ENCODE measurements around the gene BEND2. TPM values are rescaled to one million over a fixed set of nuclear protein-coding genes. Genes with fewer than 3 reads are reported as not detected.

BEND2 gene
- polyA plus RNA-seq, 1 of the 3 experiments (the other 2 are of a cell fraction) = not detected

DNA sequence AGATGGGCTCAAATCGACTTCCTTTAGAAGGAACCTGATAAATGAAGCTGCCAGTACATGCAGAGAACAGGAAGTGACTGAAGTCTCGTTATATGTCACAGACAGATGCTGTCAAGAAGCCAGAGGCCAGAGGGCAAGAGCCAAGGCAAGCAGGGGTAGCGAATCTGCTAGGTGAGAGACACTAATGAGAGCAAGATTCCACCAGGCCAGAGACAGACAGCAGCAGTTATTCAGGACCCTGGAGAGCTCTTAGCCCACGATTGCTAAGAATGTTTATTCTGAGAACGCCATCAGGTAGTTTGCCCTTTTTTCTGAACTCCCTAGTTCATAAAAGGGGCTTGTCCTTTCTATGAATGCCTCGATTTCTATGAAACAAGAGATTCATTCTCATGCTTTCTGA, 73.7 kb downstream of the BEND2 start:
- H3K9ac ChIP-seq = no peak overlapping the region
- H3F3A ChIP-seq (replicated peaks; ENCODE audit: insufficient read depth) = no peaks in the 10 kb centered on the region
- DNase-seq = no peak
- H3K27ac ChIP-seq (ENCODE audit: low read depth in 2 of 2, low read length in 1 of 2) = no peak overlapping the region
- peaks cover 0 to 2% of the 10 kb centered on the region in 2 experiments; a peak in 1 of 4 replicates for H3K4me1 ChIP-seq (ENCODE audit: control insufficient read depth in 1 of 2, insufficient read depth in 2 of 2, low read depth in 1 of 2, low read length in 1 of 2)
- no peaks in the 10 kb centered on the region for H3K27me3 ChIP-seq (ENCODE audit: insufficient read depth)
- WGBS (ENCODE audit: low lambda C conversion rate) = 20% methylated on average over 6 of the region's 6 CpGs
- ChIA-PET CTCF (interaction anchor here (1.1 kb wide), 1 partner anchor 12 kb away, joined by 4 read pairs; no protein-coding TSS in a partner anchor), POLR2A (no interaction called here)
- H3K4me2 ChIP-seq = no peak overlapping the region
- H3K4me3 ChIP-seq (ENCODE audit: low read depth in 2 of 2, low read length in 1 of 2) = no peak overlapping the region
- H3K9me3 ChIP-seq = no peaks in the 10 kb centered on the region
- TF ChIP-seq MXI1 (IDR thresholded peaks at IDR 0.05; ENCODE audit: low read depth, low read length) = no peak
- TF ChIP-seq, protein P1, sequence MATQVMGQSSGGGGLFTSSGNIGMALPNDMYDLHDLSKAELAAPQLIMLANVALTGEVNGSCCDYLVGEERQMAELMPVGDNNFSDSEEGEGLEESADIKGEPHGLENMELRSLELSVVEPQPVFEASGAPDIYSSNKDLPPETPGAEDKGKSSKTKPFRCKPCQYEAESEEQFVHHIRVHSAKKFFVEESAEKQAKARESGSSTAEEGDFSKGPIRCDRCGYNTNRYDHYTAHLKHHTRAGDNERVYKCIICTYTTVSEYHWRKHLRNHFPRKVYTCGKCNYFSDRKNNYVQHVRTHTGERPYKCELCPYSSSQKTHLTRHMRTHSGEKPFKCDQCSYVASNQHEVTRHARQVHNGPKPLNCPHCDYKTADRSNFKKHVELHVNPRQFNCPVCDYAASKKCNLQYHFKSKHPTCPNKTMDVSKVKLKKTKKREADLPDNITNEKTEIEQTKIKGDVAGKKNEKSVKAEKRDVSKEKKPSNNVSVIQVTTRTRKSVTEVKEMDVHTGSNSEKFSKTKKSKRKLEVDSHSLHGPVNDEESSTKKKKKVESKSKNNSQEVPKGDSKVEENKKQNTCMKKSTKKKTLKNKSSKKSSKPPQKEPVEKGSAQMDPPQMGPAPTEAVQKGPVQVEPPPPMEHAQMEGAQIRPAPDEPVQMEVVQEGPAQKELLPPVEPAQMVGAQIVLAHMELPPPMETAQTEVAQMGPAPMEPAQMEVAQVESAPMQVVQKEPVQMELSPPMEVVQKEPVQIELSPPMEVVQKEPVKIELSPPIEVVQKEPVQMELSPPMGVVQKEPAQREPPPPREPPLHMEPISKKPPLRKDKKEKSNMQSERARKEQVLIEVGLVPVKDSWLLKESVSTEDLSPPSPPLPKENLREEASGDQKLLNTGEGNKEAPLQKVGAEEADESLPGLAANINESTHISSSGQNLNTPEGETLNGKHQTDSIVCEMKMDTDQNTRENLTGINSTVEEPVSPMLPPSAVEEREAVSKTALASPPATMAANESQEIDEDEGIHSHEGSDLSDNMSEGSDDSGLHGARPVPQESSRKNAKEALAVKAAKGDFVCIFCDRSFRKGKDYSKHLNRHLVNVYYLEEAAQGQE (IDR thresholded peaks at IDR 0.05; ENCODE audit: low read depth, low read length) = peak; percentile 95
- H2AFZ ChIP-seq (ENCODE audit: low read depth) = no peak overlapping the region
- no peaks in the 10 kb centered on the region for H3K9me2 ChIP-seq
- H4K20me1 ChIP-seq (ENCODE audit: insufficient read depth) = no peaks in the 10 kb centered on the region
- H3K79me2 ChIP-seq (ENCODE audit: insufficient read depth) = no peaks in the 10 kb centered on the region
- H3K36me3 ChIP-seq (replicated peaks in 1 of 2; ENCODE audit: control insufficient read depth in 1 of 2, insufficient read depth in 2 of 2, low read length in 1 of 2) = no peaks in the 10 kb centered on the region

DNA sequence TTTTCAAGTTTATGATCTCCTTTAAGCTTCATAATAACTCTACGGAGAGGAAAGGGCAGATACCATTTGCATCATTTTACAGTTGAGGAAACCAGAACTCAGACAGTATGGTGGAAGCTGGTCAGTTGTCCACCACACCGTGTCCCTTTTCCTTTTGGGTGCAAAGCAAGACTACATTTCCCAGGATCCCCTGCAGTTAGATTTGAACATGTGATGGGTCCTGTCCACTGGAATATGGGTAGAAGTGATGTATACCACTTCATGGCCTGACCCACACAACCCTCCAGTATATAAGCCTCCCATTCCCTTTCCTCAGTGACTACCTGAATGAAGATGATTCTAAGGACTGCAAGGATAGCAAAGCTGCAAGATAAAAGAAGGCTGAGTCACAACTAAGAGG, 74.7 kb downstream of the BEND2 start:
- Histone ChIP-seq H3K27me3 (ENCODE audit: insufficient read depth) (no peaks in the 10 kb centered on the region), H3K4me2 (no peak overlapping the region), H3K36me3 (replicated peaks in 1 of 2; ENCODE audit: control insufficient read depth in 1 of 2, insufficient read depth in 2 of 2, low read length in 1 of 2) (no peaks in the 10 kb centered on the region), H4K20me1 (ENCODE audit: insufficient read depth) (no peaks in the 10 kb centered on the region), H3K9me3 (no peaks in the 10 kb centered on the region), H3K4me3 (ENCODE audit: low read depth in 2 of 2, low read length in 1 of 2) (no peak overlapping the region), H3K27ac (ENCODE audit: low read depth in 2 of 2, low read length in 1 of 2) (no peak overlapping the region), H3K9me2 (no peaks in the 10 kb centered on the region), H3K4me1 (ENCODE audit: control insufficient read depth in 1 of 2, insufficient read depth in 2 of 2, low read depth in 1 of 2, low read length in 1 of 2) (peaks cover 0 to 2% of the 10 kb centered on the region in 2 experiments; a peak in 1 of 4 replicates), H3K9ac (no peak overlapping the region), H3F3A (replicated peaks; ENCODE audit: insufficient read depth) (no peaks in the 10 kb centered on the region), H2AFZ (ENCODE audit: low read depth) (no peak overlapping the region), H3K79me2 (ENCODE audit: insufficient read depth) (no peaks in the 10 kb centered on the region)
- ChIA-PET CTCF (no interaction called here), POLR2A (no interaction called here)
- TF ChIP-seq, protein P2, sequence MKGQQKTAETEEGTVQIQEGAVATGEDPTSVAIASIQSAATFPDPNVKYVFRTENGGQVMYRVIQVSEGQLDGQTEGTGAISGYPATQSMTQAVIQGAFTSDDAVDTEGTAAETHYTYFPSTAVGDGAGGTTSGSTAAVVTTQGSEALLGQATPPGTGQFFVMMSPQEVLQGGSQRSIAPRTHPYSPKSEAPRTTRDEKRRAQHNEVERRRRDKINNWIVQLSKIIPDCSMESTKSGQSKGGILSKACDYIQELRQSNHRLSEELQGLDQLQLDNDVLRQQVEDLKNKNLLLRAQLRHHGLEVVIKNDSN (IDR thresholded peaks at IDR 0.05; ENCODE audit: borderline replicate concordance, low read depth) = peak; percentile 62; the same call in 1 of the 2 replicates
- TF ChIP-seq EP300 (IDR thresholded peaks at IDR 0.05; ENCODE audit: borderline replicate concordance in 1 of 2, low read depth in 1 of 2, low read length in 1 of 2) = no peak
- DNase-seq = no peak
- 26% methylated on average over 2 of the region's 2 CpGs for WGBS (ENCODE audit: low lambda C conversion rate)

DNA sequence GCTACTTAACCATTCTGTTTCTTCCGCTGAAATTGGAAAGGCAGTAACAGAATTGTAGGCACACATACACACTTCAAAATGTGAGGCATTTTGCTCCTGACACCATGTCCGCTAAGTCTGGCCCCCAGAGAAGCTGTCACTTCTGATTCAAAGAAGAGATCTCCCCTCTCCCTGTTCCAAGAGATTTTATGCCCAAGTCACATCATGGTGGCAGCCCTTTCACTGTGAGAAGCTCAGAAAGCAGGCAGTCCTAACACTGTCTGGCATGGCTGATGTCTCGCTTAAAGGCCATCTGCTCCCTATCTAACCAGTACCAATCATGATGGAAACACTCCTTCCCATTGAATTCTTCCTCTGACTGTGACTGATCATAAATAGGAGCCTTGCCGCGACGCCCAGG, 83.9 kb downstream of the BEND2 start:
- no peak overlapping the region for H2AFZ ChIP-seq (ENCODE audit: low read depth)
- H3K4me1 ChIP-seq (ENCODE audit: control insufficient read depth in 1 of 2, insufficient read depth in 2 of 2, low read depth in 1 of 2, low read length in 1 of 2) = no peaks in the 10 kb centered on the region
- POLR2A ChIA-PET = no interaction called here
- H3K36me3 ChIP-seq (replicated peaks in 1 of 2; ENCODE audit: control insufficient read depth in 1 of 2, insufficient read depth in 2 of 2, low read length in 1 of 2) = no peaks in the 10 kb centered on the region
- no peaks in the 10 kb centered on the region for H3F3A ChIP-seq (replicated peaks; ENCODE audit: insufficient read depth)
- no peaks in the 10 kb centered on the region for H3K9me3 ChIP-seq
- H3K9me2 ChIP-seq = no peaks in the 10 kb centered on the region
- no peaks in the 10 kb centered on the region for H4K20me1 ChIP-seq (ENCODE audit: insufficient read depth)
- no peaks in the 10 kb centered on the region for H3K79me2 ChIP-seq (ENCODE audit: insufficient read depth)
- no peaks in the 10 kb centered on the region for H3K27me3 ChIP-seq (ENCODE audit: insufficient read depth)
- H3K27ac ChIP-seq (ENCODE audit: low read depth in 2 of 2, low read length in 1 of 2) = no peak overlapping the region
- CTCF ChIA-PET = interaction anchor here (0.9 kb wide), 1 partner anchor 23 kb away, joined by 3 read pairs; no protein-coding TSS in a partner anchor
- H3K9ac ChIP-seq = no peak overlapping the region
- no peak overlapping the region for H3K4me2 ChIP-seq
- DNase-seq = no peak
- no peak overlapping the region for H3K4me3 ChIP-seq (ENCODE audit: low read depth in 2 of 2, low read length in 1 of 2)
- WGBS (ENCODE audit: low lambda C conversion rate) = 26% methylated on average over 5 of the region's 6 CpGs
- no peak for TF ChIP-seq NFIC (IDR thresholded peaks at IDR 0.05; ENCODE audit: borderline replicate concordance)
- TF ChIP-seq, protein P1 (IDR thresholded peaks at IDR 0.05; ENCODE audit: low read depth, low read length) = no peak
- TF ChIP-seq, protein P3, sequence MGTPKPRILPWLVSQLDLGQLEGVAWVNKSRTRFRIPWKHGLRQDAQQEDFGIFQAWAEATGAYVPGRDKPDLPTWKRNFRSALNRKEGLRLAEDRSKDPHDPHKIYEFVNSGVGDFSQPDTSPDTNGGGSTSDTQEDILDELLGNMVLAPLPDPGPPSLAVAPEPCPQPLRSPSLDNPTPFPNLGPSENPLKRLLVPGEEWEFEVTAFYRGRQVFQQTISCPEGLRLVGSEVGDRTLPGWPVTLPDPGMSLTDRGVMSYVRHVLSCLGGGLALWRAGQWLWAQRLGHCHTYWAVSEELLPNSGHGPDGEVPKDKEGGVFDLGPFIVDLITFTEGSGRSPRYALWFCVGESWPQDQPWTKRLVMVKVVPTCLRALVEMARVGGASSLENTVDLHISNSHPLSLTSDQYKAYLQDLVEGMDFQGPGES (IDR thresholded peaks at IDR 0.05; ENCODE audit: low read depth, low read length) = no peak

All from SK-N-SH (cell line).